H9 (cell line): ENCODE measurements around the gene DNAJC22. TPM values are rescaled to one million over a fixed set of nuclear protein-coding genes. Genes with fewer than 3 reads are reported as not detected.

Experiments
- DNase-seq: peaks from one replicate; pipeline ENCODE4 v3.0.0-alpha.2; 2017
- H2AFZ ChIP-seq: one replicate; pipeline ENCODE4 v1.6.1; 2013; ENCODE audit warnings: mild to moderate bottlenecking, low read length, control low read depth, moderate library complexity
- H2AK5ac ChIP-seq: 2 replicates; pipeline ENCODE4 v1.6.1; 2013; ENCODE audit warnings: low read length, control low read depth, mixed read lengths; ENCODE audit not compliant: insufficient read length
- H2BK120ac ChIP-seq: one replicate; pipeline ENCODE4 v1.6.1; 2013; ENCODE audit warnings: low read depth, mild to moderate bottlenecking, low read length, control low read depth, inconsistent platforms; ENCODE audit not compliant: poor library complexity, severe bottlenecking
- H2BK12ac ChIP-seq: 2 replicates; pipeline ENCODE4 v1.6.1; 2013; ENCODE audit warnings: low read length, control low read depth, mixed read lengths, low read depth; ENCODE audit not compliant: insufficient read length
- H2BK15ac ChIP-seq: 2 replicates; pipeline ENCODE4 v1.6.1; 2013; ENCODE audit warnings: low read depth, low read length, control low read depth
- H2BK20ac ChIP-seq: one replicate; pipeline ENCODE4 v1.6.1; 2013; ENCODE audit warnings: low read depth, mild to moderate bottlenecking, low read length, control low read depth, inconsistent platforms; ENCODE audit not compliant: poor library complexity, severe bottlenecking
- H2BK5ac ChIP-seq: 2 replicates; pipeline ENCODE4 v1.6.1; 2013; ENCODE audit warnings: low read length, control low read depth, mixed read lengths; ENCODE audit not compliant: insufficient read length
- H3K14ac ChIP-seq: 2 replicates; pipeline ENCODE4 v1.6.1; 2013; ENCODE audit warnings: low read length, control low read depth; ENCODE audit not compliant: insufficient read depth
- H3K18ac ChIP-seq: 2 replicates; pipeline ENCODE4 v1.6.1; 2013; ENCODE audit warnings: low read depth, mild to moderate bottlenecking, mixed read lengths, low read length, control low read depth; ENCODE audit not compliant: insufficient read length
- H3K23ac ChIP-seq: 2 replicates; pipeline ENCODE4 v1.6.1; 2013; ENCODE audit warnings: low read length, control low read depth, mixed read lengths, low read depth; ENCODE audit not compliant: insufficient read length
- H3K23me2 ChIP-seq: 2 replicates; pipeline ENCODE4 v1.6.1; 2013; ENCODE audit warnings: low read depth, mild to moderate bottlenecking, mixed read lengths, low read length, control low read depth; ENCODE audit not compliant: insufficient read length, poor library complexity, severe bottlenecking
- H3K27ac ChIP-seq: 2 replicates; pipeline ENCODE4 v1.5.1; 2013; ENCODE audit warnings: low read length, control low read depth, mixed read lengths, low read depth; ENCODE audit not compliant: insufficient read length
- H3K27me3 ChIP-seq: 2 replicates; pipeline ENCODE4 v1.6.1; 2013; ENCODE audit warnings: low read length, control low read depth, inconsistent platforms; ENCODE audit not compliant: insufficient read depth
- H3K4ac ChIP-seq: 2 replicates; pipeline ENCODE4 v1.6.1; 2013; ENCODE audit warnings: low read depth, mild to moderate bottlenecking, control low read depth, inconsistent platforms, low read length, moderate library complexity
- H3K4me1 ChIP-seq: 2 replicates; pipeline ENCODE4 v1.6.1; 2013; ENCODE audit warnings: low read length, control low read depth, inconsistent platforms; ENCODE audit not compliant: insufficient read depth
- H3K4me2 ChIP-seq: 2 replicates; pipeline ENCODE4 v1.6.1; 2013; ENCODE audit warnings: low read length, control low read depth, mixed read lengths; ENCODE audit not compliant: insufficient read length, insufficient read depth
- H3K56ac ChIP-seq: 2 replicates; pipeline ENCODE4 v1.6.1; 2013; ENCODE audit warnings: low read depth, mild to moderate bottlenecking, mixed read lengths, low read length, control low read depth; ENCODE audit not compliant: insufficient read length
- H3K79me1 ChIP-seq: 2 replicates; pipeline ENCODE4 v1.6.1; 2013; ENCODE audit warnings: low read depth, mild to moderate bottlenecking, moderate library complexity, low read length, control low read depth, inconsistent platforms; ENCODE audit not compliant: insufficient read depth, poor library complexity, severe bottlenecking
- H3K79me2 ChIP-seq: 2 replicates; pipeline ENCODE4 v1.6.1; 2013; ENCODE audit warnings: low read length, control low read depth, inconsistent platforms; ENCODE audit not compliant: insufficient read depth
- H3K9ac ChIP-seq: 2 replicates; pipeline ENCODE4 v1.6.1; 2013; ENCODE audit warnings: low read length, control low read depth, mixed read lengths; ENCODE audit not compliant: insufficient read length; ENCODE audit errors: extremely low read depth
- H3K9me3 ChIP-seq: one replicate; pipeline ENCODE4 v1.6.1; 2013; ENCODE audit warnings: low read depth, low read length, inconsistent platforms; ENCODE audit not compliant: control insufficient read depth
- H3T11ph ChIP-seq: one replicate; pipeline ENCODE4 v1.6.1; 2013; ENCODE audit warnings: mild to moderate bottlenecking, low read length, control low read depth, inconsistent platforms
- H4K20me1 ChIP-seq: one replicate; pipeline ENCODE4 v1.6.1; 2013; ENCODE audit not compliant: control insufficient read depth, insufficient read length, insufficient read depth
- H4K5ac ChIP-seq: 2 replicates; pipeline ENCODE4 v1.6.1; 2013; ENCODE audit warnings: low read depth, mild to moderate bottlenecking, mixed read lengths, low read length, control low read depth; ENCODE audit not compliant: insufficient read length
- H4K8ac ChIP-seq: replicated peaks from 2 replicates; pipeline ENCODE4 v1.6.1; 2013; ENCODE audit warnings: low read length, control low read depth, mixed read lengths, low read depth; ENCODE audit not compliant: insufficient read length
- H4K91ac ChIP-seq: 2 replicates; pipeline ENCODE4 v1.6.1; 2013; ENCODE audit warnings: low read depth, mild to moderate bottlenecking, moderate library complexity, mixed read lengths, low read length, control low read depth; ENCODE audit not compliant: insufficient read length
- H3K27ac Mint-ChIP-seq, 3 experiments: 2 replicates in 2 of 3; 3 replicates in 1 of 3; pipeline ENCODE4 v1.8.0; 2020 to 2021; ENCODE audit warnings: mixed read lengths in 3 of 3, mild to moderate bottlenecking in 1 of 3, moderate library complexity in 1 of 3
- H3K27me3 Mint-ChIP-seq: 2 replicates; pipeline ENCODE4 v1.8.0; 2021; ENCODE audit warnings: low read depth, mild to moderate bottlenecking, moderate library complexity, mixed read lengths
- H3K36me3 Mint-ChIP-seq, 3 experiments: 2 replicates in 2 of 3; 3 replicates in 1 of 3; pipeline ENCODE4 v1.8.0; 2020 to 2021; ENCODE audit warnings: low read depth in 3 of 3, mixed read lengths in 3 of 3; ENCODE audit not compliant: insufficient read depth in 1 of 3
- H3K4me1 Mint-ChIP-seq, 2 experiments: 2 replicates each; pipeline ENCODE4 v1.8.0; 2020; ENCODE audit warnings: mixed read lengths in 2 of 2
- H3K4me3 Mint-ChIP-seq, 2 experiments: 2 replicates in 1 of 2; 3 replicates in 1 of 2; pipeline ENCODE4 v1.8.0; 2020 to 2021; ENCODE audit warnings: mild to moderate bottlenecking in 2 of 2, mixed read lengths in 2 of 2, moderate library complexity in 1 of 2
- H3K9me3 Mint-ChIP-seq, 2 experiments: 2 replicates in 1 of 2; 3 replicates in 1 of 2; pipeline ENCODE4 v1.8.0; 2020; ENCODE audit warnings: mild to moderate bottlenecking in 2 of 2, mixed read lengths in 2 of 2, moderate library complexity in 1 of 2
- CTCF ChIP-seq: fragments of 200-600 bp; sonication (generic); conservative IDR thresholded peaks from 3 replicates; pipeline ENCODE4 v1.8.0; 2021; ENCODE audit warnings: antibody characterized with exemption, mild to moderate bottlenecking
- WGBS: extraction: QIAGEN DNeasy Blood & Tissue Kit; methylation state at CpG from one replicate; pipeline ENCODE4 v1.1.7; 2013; ENCODE audit warnings: missing lambda C conversion rate, low lambda C conversion rate, mixed read lengths; ENCODE audit not compliant: insufficient read length; ENCODE audit errors: extremely low coverage; 5-methylcytosine and 5-hydroxymethylcytosine counted together
- total RNA-seq: library from RNA; stranded (reverse); gene quantifications from 2 replicates; pipeline ENCODE4 v1.2.1, GENCODE V29; 2021

Gene DNAJC22
- total RNA-seq, 1 experiment from 2014 or later, result 3.2 TPM

GRCh38 chr12:49397000-49397399 lies 50.3 kb downstream of the DNAJC22 start:
- H3K36me3 Mint-ChIP-seq, result peaks cover 0 to 8% (median 4%) of the 10 kb centered on the region in 3 experiments; a peak in 5 of 7 replicates
- H3K79me2 ChIP-seq, result no peaks in the 10 kb centered on the region
- WGBS, result no CpG with 5 or more reads among the region's 1 CpG
- H3K23ac ChIP-seq, result no peak overlapping the region
- H3K4me2 ChIP-seq, result no peak overlapping the region
- H3K9me3 Mint-ChIP-seq, result peaks cover 3 to 5% of the 10 kb centered on the region in 2 experiments; a peak in 2 of 5 replicates
- H2BK12ac ChIP-seq, result no peak overlapping the region
- no peak overlapping the region for H2BK5ac ChIP-seq
- H3K4me1 ChIP-seq, result no peaks in the 10 kb centered on the region; the same call in 1 of the 2 replicates
- no peak overlapping the region for H2BK20ac ChIP-seq
- peaks cover 14 to 18% of the 10 kb centered on the region in 2 experiments for H3K4me1 Mint-ChIP-seq
- H3K4me3 Mint-ChIP-seq, result no peak overlapping the region
- H2AK5ac ChIP-seq, result no peak overlapping the region
- no peak overlapping the region for H3K18ac ChIP-seq
- no peak overlapping the region for H4K8ac ChIP-seq
- no peaks in the 10 kb centered on the region for H4K20me1 ChIP-seq
- H2AFZ ChIP-seq, result no peak overlapping the region
- no peak overlapping the region for H3K4ac ChIP-seq
- H2BK15ac ChIP-seq, result no peak overlapping the region
- no peak overlapping the region for H4K5ac ChIP-seq
- H3K14ac ChIP-seq, result no peak overlapping the region
- H2BK120ac ChIP-seq, result no peak overlapping the region
- H3K23me2 ChIP-seq, result no peaks in the 10 kb centered on the region
- TF ChIP-seq CTCF, result no peak
- no peak overlapping the region for H3K9ac ChIP-seq
- H4K91ac ChIP-seq, result no peak overlapping the region
- H3K27me3 ChIP-seq, result no peaks in the 10 kb centered on the region
- no peak overlapping the region for H3K27ac ChIP-seq
- H3T11ph ChIP-seq, result no peak overlapping the region
- no peak for DNase-seq
- no peaks in the 10 kb centered on the region for H3K9me3 ChIP-seq
- no peaks in the 10 kb centered on the region for H3K27me3 Mint-ChIP-seq
- peaks cover 1% of the 10 kb centered on the region for H3K79me1 ChIP-seq
- no peak overlapping the region for H3K56ac ChIP-seq
- no peak overlapping the region; a peak in 1 of 7 replicates for H3K27ac Mint-ChIP-seq
